Activated naive CD4-positive, alpha-beta T cell treated with anti-CD3 and anti-CD28 coated beads, Interleukin-2, amount 50 U/mL, for 24 hours (primary cell): ENCODE data around the gene TARBP1.

Experiments used
- H3K27ac Mint-ChIP-seq: one replicate; pipeline ENCODE4 v1.8.0; 2021; ENCODE audit warnings: mild to moderate bottlenecking, mixed read lengths
- H3K27me3 Mint-ChIP-seq: one replicate; pipeline ENCODE4 v1.8.0; 2021; ENCODE audit warnings: mixed read lengths
- H3K36me3 Mint-ChIP-seq: one replicate; pipeline ENCODE4 v1.8.0; 2021; ENCODE audit warnings: mixed read lengths
- H3K4me1 Mint-ChIP-seq: one replicate; pipeline ENCODE4 v1.8.0; 2021; ENCODE audit warnings: mixed read lengths
- H3K4me3 Mint-ChIP-seq: one replicate; pipeline ENCODE4 v1.8.0; 2021; ENCODE audit warnings: mild to moderate bottlenecking, mixed read lengths
- H3K9me3 Mint-ChIP-seq: one replicate; pipeline ENCODE4 v1.8.0; 2021; ENCODE audit warnings: mixed read lengths

The TARBP1 gene

GRCh38 chr1:234437423-234438171 lies 41.4 kb downstream of the TARBP1 start:
- H3K36me3 Mint-ChIP-seq: peaks cover 41% of the 10 kb centered on the region
- peaks cover 11% of the 10 kb centered on the region for H3K4me1 Mint-ChIP-seq
- no peaks in the 10 kb centered on the region for H3K27me3 Mint-ChIP-seq
- no peak overlapping the region for H3K27ac Mint-ChIP-seq
- H3K4me3 Mint-ChIP-seq: no peak overlapping the region
- no peaks in the 10 kb centered on the region for H3K9me3 Mint-ChIP-seq

- Mint-ChIP-seq H3K4me1 (peaks cover 11% of the 10 kb centered on the region), H3K36me3 (peaks cover 30% of the 10 kb centered on the region), H3K27ac (no peak overlapping the region), H3K9me3 (no peaks in the 10 kb centered on the region), H3K27me3 (no peaks in the 10 kb centered on the region), H3K4me3 (no peak overlapping the region)
Observed at GRCh38 chr1:234435620-234436019, 43.4 kb downstream of the TARBP1 start.

- no peak overlapping the region for H3K27ac Mint-ChIP-seq
- H3K4me1 Mint-ChIP-seq: peaks cover 11% of the 10 kb centered on the region
- H3K27me3 Mint-ChIP-seq: no peaks in the 10 kb centered on the region
- no peaks in the 10 kb centered on the region for H3K9me3 Mint-ChIP-seq
- peaks cover 22% of the 10 kb centered on the region for H3K36me3 Mint-ChIP-seq
- no peak overlapping the region for H3K4me3 Mint-ChIP-seq
Observed at GRCh38 chr1:234434706-234435105, 44.3 kb downstream of the TARBP1 start.

DNA sequence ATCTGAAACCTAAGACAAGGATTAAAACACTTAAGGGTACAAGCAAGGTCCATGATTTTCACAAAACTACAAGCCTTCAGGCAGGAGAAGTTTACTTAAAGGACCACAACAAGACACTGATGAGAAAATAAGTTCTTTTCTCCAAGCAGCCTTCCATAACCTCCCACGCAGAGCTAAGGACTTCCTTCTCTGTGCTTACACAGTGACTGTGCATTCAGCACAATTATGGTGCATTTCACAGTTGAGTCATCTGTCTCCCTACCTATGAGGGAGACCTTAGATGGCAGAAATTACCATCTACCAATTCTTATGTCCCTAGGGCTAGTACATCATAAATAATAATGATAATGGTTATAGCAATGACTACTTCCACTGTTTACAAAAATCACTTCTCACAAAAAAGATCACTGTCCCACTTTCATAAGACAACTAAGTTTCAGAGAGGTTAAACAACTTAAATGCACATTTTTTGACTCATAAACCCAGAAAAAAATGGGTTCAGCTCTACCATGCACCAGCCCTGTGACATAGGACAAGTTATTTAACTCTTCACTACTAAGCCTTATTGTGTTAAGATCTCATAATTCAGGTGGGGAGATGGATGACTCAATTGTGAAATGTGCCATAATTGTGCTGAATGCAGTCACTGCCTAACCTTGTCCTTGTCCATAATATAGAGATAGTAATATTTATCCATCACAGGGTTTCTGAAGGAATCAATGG lies 45.3 kb downstream of the TARBP1 start:
- H3K4me3 Mint-ChIP-seq: no peak overlapping the region
- peaks cover 7% of the 10 kb centered on the region for H3K4me1 Mint-ChIP-seq
- H3K36me3 Mint-ChIP-seq: peaks cover 18% of the 10 kb centered on the region
- H3K27ac Mint-ChIP-seq: no peak overlapping the region
- H3K9me3 Mint-ChIP-seq: no peaks in the 10 kb centered on the region
- H3K27me3 Mint-ChIP-seq: no peaks in the 10 kb centered on the region

- Mint-ChIP-seq H3K4me3 (no peak overlapping the region), H3K36me3 (peaks cover 15% of the 10 kb centered on the region), H3K9me3 (no peaks in the 10 kb centered on the region)
Observed at GRCh38 chr1:234431255-234431654, 47.7 kb downstream of the TARBP1 start.

DNA sequence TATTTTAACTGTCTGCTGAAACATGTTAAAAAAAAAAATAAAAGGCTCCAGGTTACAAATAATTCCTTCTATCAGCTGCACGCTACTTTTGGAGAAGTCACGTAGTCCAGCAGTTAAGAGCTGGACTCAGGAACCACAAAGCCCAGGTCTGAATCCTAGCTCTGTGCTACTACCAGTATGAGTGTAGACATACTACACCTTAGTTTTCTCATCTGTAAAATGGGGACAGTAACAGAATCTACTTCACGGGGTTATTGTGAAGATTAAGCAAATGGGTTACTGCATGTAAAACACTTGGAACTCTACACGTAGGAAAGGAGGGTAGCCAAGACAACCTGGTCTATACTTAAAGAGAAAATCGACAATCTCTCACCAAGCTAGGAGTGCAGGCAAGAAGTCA lies 48.3 kb downstream of the TARBP1 start:
- Mint-ChIP-seq H3K27ac (no peak overlapping the region), H3K27me3 (no peaks in the 10 kb centered on the region), H3K36me3 (peaks cover 15% of the 10 kb centered on the region), H3K4me1 (peaks cover 3% of the 10 kb centered on the region), H3K9me3 (no peaks in the 10 kb centered on the region), H3K4me3 (no peak overlapping the region)

More at GRCh38 chr1:234431255-234431654, 47.7 kb downstream of the TARBP1 start:
- Mint-ChIP-seq H3K4me1 (peaks cover 3% of the 10 kb centered on the region), H3K27me3 (no peaks in the 10 kb centered on the region), H3K27ac (no peak overlapping the region)

DNA sequence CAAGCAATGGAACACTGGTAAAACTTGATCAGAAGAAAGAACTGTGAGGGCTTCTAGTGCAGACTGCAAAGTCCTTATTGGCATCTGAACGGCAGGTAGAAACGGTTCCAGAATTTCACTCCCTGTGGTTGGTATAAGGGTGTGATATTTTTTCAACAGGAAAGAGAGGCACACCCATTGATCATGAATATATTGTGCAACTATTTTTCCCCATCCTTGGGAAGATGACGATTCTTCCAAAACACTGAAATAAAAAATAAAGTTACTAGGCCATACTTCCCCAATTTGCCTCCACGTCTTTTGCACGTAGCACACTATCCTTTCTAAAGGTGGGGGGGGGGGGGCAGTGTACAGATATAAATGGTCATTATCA lies 49.6 kb downstream of the TARBP1 start:
- no peak overlapping the region for H3K27ac Mint-ChIP-seq
- H3K4me3 Mint-ChIP-seq: no peak overlapping the region
- no peaks in the 10 kb centered on the region for H3K27me3 Mint-ChIP-seq
- no peaks in the 10 kb centered on the region for H3K9me3 Mint-ChIP-seq
- H3K4me1 Mint-ChIP-seq: peaks cover 3% of the 10 kb centered on the region
- H3K36me3 Mint-ChIP-seq: peaks cover 11% of the 10 kb centered on the region

- Mint-ChIP-seq H3K4me3 (no peak overlapping the region), H3K4me1 (no peaks in the 10 kb centered on the region), H3K27ac (no peak overlapping the region), H3K36me3 (peaks cover 13% of the 10 kb centered on the region), H3K27me3 (no peaks in the 10 kb centered on the region), H3K9me3 (no peaks in the 10 kb centered on the region)
Observed at GRCh38 chr1:234427950-234428646, 50.9 kb downstream of the TARBP1 start.

GRCh38 chr1:234413990-234414389 lies 65.0 kb downstream of the TARBP1 start:
- H3K4me1 Mint-ChIP-seq: peaks cover 9% of the 10 kb centered on the region
- no peaks in the 10 kb centered on the region for H3K27me3 Mint-ChIP-seq
- H3K27ac Mint-ChIP-seq: no peak overlapping the region
- no peaks in the 10 kb centered on the region for H3K9me3 Mint-ChIP-seq
- peaks cover 12% of the 10 kb centered on the region for H3K36me3 Mint-ChIP-seq
- no peak overlapping the region for H3K4me3 Mint-ChIP-seq

GRCh38 chr1:234413485-234413884 lies 65.5 kb downstream of the TARBP1 start:
- H3K4me3 Mint-ChIP-seq: no peak overlapping the region
- H3K27me3 Mint-ChIP-seq: no peaks in the 10 kb centered on the region
- H3K9me3 Mint-ChIP-seq: no peaks in the 10 kb centered on the region
- H3K27ac Mint-ChIP-seq: no peak overlapping the region
- peaks cover 14% of the 10 kb centered on the region for H3K36me3 Mint-ChIP-seq
- peaks cover 14% of the 10 kb centered on the region for H3K4me1 Mint-ChIP-seq

- Mint-ChIP-seq H3K9me3 (no peaks in the 10 kb centered on the region), H3K4me3 (no peak overlapping the region), H3K36me3 (peaks cover 14% of the 10 kb centered on the region), H3K27me3 (no peaks in the 10 kb centered on the region), H3K4me1 (peaks cover 20% of the 10 kb centered on the region), H3K27ac (no peak overlapping the region)
Observed at GRCh38 chr1:234412830-234413229, 66.1 kb downstream of the TARBP1 start.

GRCh38 chr1:234409328-234409727 lies 69.7 kb downstream of the TARBP1 start:
- H3K27ac Mint-ChIP-seq: peak overlapping the region; percentile 97
- H3K9me3 Mint-ChIP-seq: no peaks in the 10 kb centered on the region
- no peaks in the 10 kb centered on the region for H3K27me3 Mint-ChIP-seq
- H3K4me1 Mint-ChIP-seq: peaks cover 55% of the 10 kb centered on the region
- H3K4me3 Mint-ChIP-seq: peak overlapping the region; percentile 79
- peaks cover 3% of the 10 kb centered on the region for H3K36me3 Mint-ChIP-seq

DNA sequence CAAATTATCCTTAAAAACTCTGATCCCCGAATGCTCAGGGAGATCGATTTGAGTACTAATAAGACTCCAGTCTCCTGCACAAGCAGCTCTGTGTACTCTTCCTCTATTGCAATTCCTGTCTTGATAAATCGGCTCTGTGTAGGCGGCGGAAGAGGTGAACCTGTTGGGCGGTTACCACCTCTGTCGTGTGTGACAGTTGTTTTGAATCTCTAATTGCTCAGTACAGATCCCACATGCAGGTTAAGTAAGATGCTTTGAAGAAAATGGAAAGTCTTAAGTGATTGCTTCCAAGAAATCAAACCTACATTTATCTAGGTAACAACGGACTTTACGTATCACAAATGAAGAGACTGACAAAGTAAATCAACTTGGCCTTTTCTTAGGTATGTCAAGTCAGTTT lies 70.2 kb downstream of the TARBP1 start:
- peak overlapping the region; percentile 79 for H3K4me3 Mint-ChIP-seq
- H3K4me1 Mint-ChIP-seq: peaks cover 57% of the 10 kb centered on the region
- H3K36me3 Mint-ChIP-seq: peaks cover 2% of the 10 kb centered on the region

DNA sequence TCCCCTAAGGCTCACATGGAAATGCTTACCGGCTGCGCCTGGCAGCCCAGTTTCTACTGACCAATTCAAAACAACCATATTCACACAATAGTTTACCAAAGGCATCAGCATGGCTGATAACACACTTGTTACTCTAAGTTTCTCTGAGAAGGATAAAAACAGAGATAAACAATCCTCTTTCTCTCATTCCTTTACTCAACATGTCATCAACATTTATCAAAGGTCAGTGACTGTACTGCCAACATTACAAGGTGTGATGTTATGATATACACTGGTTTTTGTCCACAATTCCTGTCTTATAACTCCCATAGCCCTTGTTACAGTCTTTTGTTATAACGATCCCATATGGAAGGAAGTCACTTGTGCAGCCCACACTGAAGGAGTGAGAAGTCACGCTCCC lies 72.1 kb downstream of the TARBP1 start:
- H3K9me3 Mint-ChIP-seq: no peaks in the 10 kb centered on the region
- H3K27ac Mint-ChIP-seq: peak overlapping the region; percentile 91
- no peaks in the 10 kb centered on the region for H3K27me3 Mint-ChIP-seq
- peaks cover 72% of the 10 kb centered on the region for H3K4me1 Mint-ChIP-seq
- no peak overlapping the region for H3K4me3 Mint-ChIP-seq
- peaks cover 7% of the 10 kb centered on the region for H3K36me3 Mint-ChIP-seq

More for the DNA sequence above, 70.2 kb downstream of the TARBP1 start:
- no peaks in the 10 kb centered on the region for H3K9me3 Mint-ChIP-seq
- H3K27ac Mint-ChIP-seq: peak overlapping the region; percentile 97
- H3K27me3 Mint-ChIP-seq: no peaks in the 10 kb centered on the region

GRCh38 chr1:234405676-234406075 lies 73.3 kb downstream of the TARBP1 start:
- H3K9me3 Mint-ChIP-seq: no peaks in the 10 kb centered on the region
- H3K27me3 Mint-ChIP-seq: no peaks in the 10 kb centered on the region
- peaks cover 84% of the 10 kb centered on the region for H3K4me1 Mint-ChIP-seq
- peaks cover 11% of the 10 kb centered on the region for H3K36me3 Mint-ChIP-seq
- H3K4me3 Mint-ChIP-seq: peak overlapping the region; percentile 56
- H3K27ac Mint-ChIP-seq: peak overlapping the region; percentile 91

- no peak overlapping the region for H3K4me3 Mint-ChIP-seq
- peak overlapping the region; percentile 88 for H3K27ac Mint-ChIP-seq
- H3K9me3 Mint-ChIP-seq: no peaks in the 10 kb centered on the region
- H3K27me3 Mint-ChIP-seq: no peaks in the 10 kb centered on the region
- H3K36me3 Mint-ChIP-seq: peaks cover 13% of the 10 kb centered on the region
- peaks cover 90% of the 10 kb centered on the region for H3K4me1 Mint-ChIP-seq
Observed at GRCh38 chr1:234402939-234403338, 76.0 kb downstream of the TARBP1 start.
